Measurements from ENCODE around the gene SNX18.

Gene SNX18

GRCh38 chr5:54581831-54582548, 64.4 kb downstream of the SNX18 start:
- no peak for DNase-seq

DNA sequence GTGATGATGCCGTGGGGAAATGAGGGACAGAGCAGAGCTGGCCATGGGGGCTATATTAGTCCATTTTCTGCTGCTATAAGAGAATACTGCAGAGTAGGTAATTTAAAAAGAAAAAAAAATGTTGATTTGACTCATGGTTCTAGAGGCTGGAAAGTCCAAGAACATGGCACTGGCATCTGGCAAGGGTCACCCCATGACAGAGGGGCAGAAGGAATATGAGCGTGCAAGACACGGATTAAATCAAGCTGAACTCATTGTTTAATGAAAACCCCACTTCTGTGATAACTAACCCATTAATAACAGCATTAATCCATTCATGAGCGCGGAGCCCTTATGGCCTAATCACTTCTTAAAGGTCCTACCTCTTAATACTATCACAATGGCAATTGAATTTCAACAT, 68.8 kb downstream of the SNX18 start:
- DNase-seq = no peak

- no peak for DNase-seq
These were observed 72.2 kb downstream of the SNX18 start for GRCh38 chr5:54589786-54590185.

DNA sequence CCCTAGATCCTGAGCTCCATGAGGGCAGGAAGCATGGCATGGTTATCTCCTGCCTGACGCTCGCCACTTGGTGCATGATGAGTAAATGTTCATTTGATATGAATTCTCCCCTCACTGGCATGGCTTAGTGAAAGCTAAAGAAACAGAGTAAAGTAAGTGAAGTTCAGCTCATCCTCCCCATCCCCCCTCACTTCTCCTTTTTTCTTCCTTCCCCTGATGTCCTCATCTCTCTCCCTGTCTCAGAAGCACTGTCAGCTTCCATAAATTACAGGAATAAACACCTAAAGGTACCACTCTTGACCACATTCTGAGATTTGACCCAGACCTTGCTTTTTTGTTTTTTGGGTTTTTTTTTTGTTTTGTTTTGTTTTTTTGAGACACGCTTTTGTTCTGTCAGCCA, 73.3 kb downstream of the SNX18 start:
- DNase-seq = no peak

- no peak for DNase-seq
These were observed 76.2 kb downstream of the SNX18 start for GRCh38 chr5:54593779-54594178.

DNA sequence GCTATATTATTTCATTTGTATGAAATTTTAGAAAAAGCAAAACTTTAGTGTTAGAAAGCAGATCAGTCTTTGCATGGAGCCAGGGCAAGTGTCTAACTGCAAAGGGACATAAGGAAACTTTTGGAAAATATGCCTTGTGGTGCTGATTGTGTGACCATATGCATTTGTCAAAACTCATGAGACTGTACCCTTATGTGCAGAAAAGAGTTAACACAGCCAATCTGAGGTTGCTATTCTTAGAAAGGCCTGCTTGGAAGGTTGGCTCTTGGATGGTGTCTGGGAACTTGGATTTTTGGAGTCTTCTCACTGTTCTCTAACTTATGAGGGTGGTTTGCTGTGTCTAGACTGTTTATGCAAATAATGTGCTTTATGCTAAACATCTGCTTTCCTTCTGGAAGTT, 76.6 kb downstream of the SNX18 start:
- no peak for DNase-seq

- no peak for DNase-seq
These were observed 78.2 kb downstream of the SNX18 start for GRCh38 chr5:54595721-54596120.
